Liver (tissue), 3 donors: Measurements from ENCODE around the gene TIMM17B.

ENCODE experiments used
- CTCF ChIP-seq: fragments of 150-350 bp; IDR thresholded peaks from 2 replicates; pipeline ENCODE4 v1.5.1; 2017; ENCODE audit warnings: improper control_type of control experiment, low read depth, low read length; ENCODE audit not compliant: missing input control
- EGR1 ChIP-seq, 2 donors: IDR thresholded peaks; 2 replicates each; pipeline ENCODE4 v1.6.1; 2016 to 2018; ENCODE audit warnings: antibody characterized with exemption in 2 of 2, low read depth in 2 of 2
- FOXA1 ChIP-seq: IDR thresholded peaks from 2 replicates; pipeline ENCODE4 v1.6.1; 2016; ENCODE audit warnings: antibody characterized with exemption
- HNF4G ChIP-seq: IDR thresholded peaks from 2 replicates; pipeline ENCODE4 v1.6.1; 2016; ENCODE audit warnings: antibody characterized with exemption
- MAX ChIP-seq: IDR thresholded peaks from 2 replicates; pipeline ENCODE4 v1.6.1; 2016; ENCODE audit warnings: antibody characterized with exemption
- RAD21 ChIP-seq, 2 donors: IDR thresholded peaks; 2 replicates each; pipeline ENCODE4 v1.6.1; 2016; ENCODE audit warnings: antibody characterized with exemption in 2 of 2, mild to moderate bottlenecking in 2 of 2
- REST ChIP-seq: IDR thresholded peaks from 2 replicates; pipeline ENCODE4 v1.6.1; 2016; ENCODE audit warnings: antibody characterized with exemption, mild to moderate bottlenecking
- SP1 ChIP-seq: IDR thresholded peaks from 2 replicates; pipeline ENCODE4 v1.6.1; 2018; ENCODE audit warnings: antibody characterized with exemption, mild to moderate bottlenecking
- YY1 ChIP-seq: IDR thresholded peaks from 2 replicates; pipeline ENCODE4 v1.6.1; 2016; ENCODE audit warnings: antibody characterized with exemption, mild to moderate bottlenecking
- donor health status: healthy.
- donor health status: healthy.

GRCh38 chrX:48848847-48849246 is 48.7 kb downstream of the TIMM17B start:
- no peak for TF ChIP-seq CTCF
- TF ChIP-seq MAX, result no peak
- no peak for TF ChIP-seq YY1
- no peak for TF ChIP-seq HNF4G
- no peak for TF ChIP-seq RAD21 (IDR thresholded peaks at IDR 0.05)
- no peak for TF ChIP-seq SP1
- TF ChIP-seq FOXA1, result no peak
- no peak for TF ChIP-seq EGR1 (IDR thresholded peaks at IDR 0.05; ENCODE audit: low read depth in 2 of 2)
- no peak for TF ChIP-seq REST
